GM12873 (cell line): ENCODE data around the gene POU1F1.

Source experiments
- CTCF ChIP-seq: IDR thresholded peaks from 2 replicates; pipeline ENCODE4 v1.5.1; 2012; ENCODE audit warnings: low read depth, mild to moderate bottlenecking, moderate library complexity, low read length, control low read depth; ENCODE audit not compliant: insufficient read depth; ENCODE audit errors: missing control alignments

The POU1F1 gene

GRCh38 chr3:87227835-87228144, 48.6 kb downstream of the POU1F1 start:
- TF ChIP-seq CTCF, result no peak

GRCh38 chr3:87227104-87227834, 49.1 kb downstream of the POU1F1 start, which contains the start of gene CHMP2B:
TSS of gene CHMP2B (plus strand) at chr3:87227309. CDS start at chr3:87227523, 214 bp downstream.
- no peak for TF ChIP-seq CTCF

GRCh38 chr3:87225659-87226058, 50.7 kb downstream of the POU1F1 start:
- no peak for TF ChIP-seq CTCF

- no peak for TF ChIP-seq CTCF
Observed at GRCh38 chr3:87219611-87220010, 56.8 kb downstream of the POU1F1 start.

- no peak for TF ChIP-seq CTCF
Observed at GRCh38 chr3:87218560-87218959, 57.8 kb downstream of the POU1F1 start.
